Measurements from ENCODE around the gene TNFRSF9. TPM values are rescaled to one million over a fixed set of nuclear protein-coding genes. Genes with fewer than 3 reads are reported as not detected.
"Not testable (repeated sequence)": the region's sequence is repeated elsewhere in the genome, so short reads cannot be mapped to it uniquely, and the experiment has no call there.

The TNFRSF9 gene
- total and polyA plus RNA-seq, 12 donors = 0.03 to 3.1 (median 0.07) TPM; not detected in 7

GRCh38 chr1:7960165-7960564 is 19.5 kb upstream of the TNFRSF9 start:
- WGBS, 2 donors = 91 to 95% methylated on average over 2 of the region's 2 CpGs
- intact Hi-C loops (cut with DNase I) = no loop called here
- H3K9me3 ChIP-seq = no peaks in the 10 kb centered on the region
- DNase-seq (no peak), ATAC-seq (no peak)
- peak overlapping the region in 4 of 10 donors; percentile 62 to 92 (median 74) for H3K4me3 ChIP-seq
- peaks cover 3 to 42% (median 32%) of the 10 kb centered on the region in 9 donors for H3K4me1 ChIP-seq
- TF ChIP-seq CTCF (IDR thresholded peaks at IDR 0.05) = no peak
- no peaks in the 10 kb centered on the region for H3K27me3 ChIP-seq
- H3K36me3 ChIP-seq = peaks cover 0 to 25% (median 10%) of the 10 kb centered on the region in 9 donors
- H3K27ac ChIP-seq = peak overlapping the region in 6 of 10 donors; percentile 91 to 98 (median 94)

GRCh38 chr1:7956218-7957032 is 15.8 kb upstream of the TNFRSF9 start:
- H3K4me1 ChIP-seq = peaks cover 0 to 25% (median 10%) of the 10 kb centered on the region in 9 donors
- intact Hi-C loops (cut with DNase I) = no loop called here
- TF ChIP-seq CTCF (IDR thresholded peaks at IDR 0.05) = no peak
- H3K27me3 ChIP-seq = no peaks in the 10 kb centered on the region
- H3K9me3 ChIP-seq = no peaks in the 10 kb centered on the region
- no peak for ATAC-seq
- H3K36me3 ChIP-seq = no peaks in the 10 kb centered on the region
- 86 to 87% methylated on average over 10 of the region's 10 CpGs for WGBS, 2 donors
- no peak overlapping the region for H3K4me3 ChIP-seq
- peak overlapping the region in 1 of 10 donors; percentile 29 for H3K27ac ChIP-seq
- no peak for DNase-seq

GRCh38 chr1:7954683-7955082 is 14.0 kb upstream of the TNFRSF9 start:
- intact Hi-C loops (cut with DNase I) = no loop called here
- H3K27me3 ChIP-seq = no peaks in the 10 kb centered on the region
- no peak for TF ChIP-seq CTCF (IDR thresholded peaks at IDR 0.05)
- H3K9me3 ChIP-seq = no peaks in the 10 kb centered on the region
- 71 to 72% methylated on average over 7 of the region's 7 CpGs for WGBS, 2 donors
- DNase-seq = no peak
- peak overlapping the region; percentile 53 to 80 (median 70) for H3K4me3 ChIP-seq
- no peak for ATAC-seq
- H3K4me1 ChIP-seq = peaks cover 0 to 14% (median 5%) of the 10 kb centered on the region in 9 donors
- no peaks in the 10 kb centered on the region for H3K36me3 ChIP-seq
- H3K27ac ChIP-seq = peak overlapping the region; percentile 87 to 98 (median 93)

GRCh38 chr1:7953850-7954609 is 13.4 kb upstream of the TNFRSF9 start:
- Histone ChIP-seq H3K36me3 (no peaks in the 10 kb centered on the region), H3K4me1 (peaks cover 0 to 14% (median 5%) of the 10 kb centered on the region in 9 donors), H3K27me3 (no peaks in the 10 kb centered on the region), H3K4me3 (peak overlapping the region; percentile 53 to 80 (median 70)), H3K27ac (peak overlapping the region; percentile 87 to 98 (median 93)), H3K9me3 (no peaks in the 10 kb centered on the region)
- intact Hi-C loops (cut with DNase I) = no loop called here
- peak; percentile 98 to 100 (median 100) for ATAC-seq
- TF ChIP-seq CTCF (IDR thresholded peaks at IDR 0.05) = no peak
- peak; percentile 97 to 98 for DNase-seq
- WGBS, 2 donors = 1 to 2% methylated on average over 65 of the region's 65 CpGs

GRCh38 chr1:7952791-7953190 is 12.2 kb upstream of the TNFRSF9 start:
- H3K36me3 ChIP-seq; H3K27ac ChIP-seq; DNase-seq; H3K9me3 ChIP-seq; H3K4me3 ChIP-seq; H3K27me3 ChIP-seq; ATAC-seq; intact Hi-C loops (cut with DNase I): not testable (repeated sequence)
- 84 to 93% methylated on average over 7 to 26 of the region's 30 CpGs for WGBS, 2 donors
- H3K4me1 ChIP-seq = peaks cover 0 to 19% (median 5%) of the 10 kb centered on the region in 9 donors
